Endothelial cell of umbilical vein (primary cell): ENCODE measurements around the gene ANKMY1. TPM values are rescaled to one million over a fixed set of nuclear protein-coding genes. Genes with fewer than 3 reads are reported as not detected.

Experiments
- BruUV-seq: library from RNA; stranded (reverse); fragments of 400-500 nt; replicated peaks from 2 replicates; lab custom pipeline; 2021; lab: Mats Ljungman, UMichigan
- CTCF ChIA-PET: fragments of 300-600, 350-600 bp; sonication (Branson Sonifier 250); formaldehyde crosslinking; loops from one replicate; lab custom pipeline; 2021; ENCODE audit warnings: antibody characterized with exemption, inconsistent platforms; lab: Charles Lee
- POLR2A ChIA-PET: fragments of 300-600, 350-600 bp; sonication (Branson Sonifier 250); formaldehyde crosslinking; loops from one replicate; lab custom pipeline; 2021; ENCODE audit warnings: antibody characterized with exemption, inconsistent platforms; lab: Charles Lee
- DNase-seq: peaks from one replicate; pipeline ENCODE4 v3.0.0-alpha.2; 2011; ENCODE audit warnings: low read depth, low spot score
- FAIRE-seq: peaks from 2 replicates; lab custom pipeline; 2011; peaks lifted over from hg19 to GRCh38; lab: Jason Lieb, UNC
- H2AFZ ChIP-seq: 2 replicates; pipeline ENCODE4 v1.6.0; 2012; ENCODE audit warnings: low read depth, low read length, control low read depth, inconsistent platforms
- H3K27ac ChIP-seq: 2 replicates; pipeline ENCODE4 v1.5.1; 2011; ENCODE audit warnings: low read depth, mild to moderate bottlenecking, control low read depth, low read length, moderate library complexity; ENCODE audit not compliant: insufficient read depth
- H3K27me3 ChIP-seq, 2 experiments: 2 replicates each; pipeline versions ENCODE4 v1.6.0 to v1.6.1; 2011; ENCODE audit warnings: low read length in 2 of 2, mixed read lengths in 1 of 2; ENCODE audit not compliant: control insufficient read depth in 2 of 2, insufficient read depth in 2 of 2
- H3K36me3 ChIP-seq, 2 experiments: 2 replicates in 1 of 2; 3 replicates in 1 of 2; pipeline ENCODE4 v1.5.1; 2011; ENCODE audit warnings: low read length in 2 of 2, mild to moderate bottlenecking in 1 of 2, moderate library complexity in 1 of 2; ENCODE audit not compliant: control insufficient read depth in 2 of 2, insufficient read depth in 2 of 2; ENCODE audit errors: extremely low read depth in 1 of 2
- H3K4me1 ChIP-seq: 3 replicates; pipeline ENCODE4 v1.5.1; 2011; ENCODE audit warnings: mild to moderate bottlenecking, low read length; ENCODE audit not compliant: control insufficient read depth, insufficient read depth; ENCODE audit errors: extremely low read depth
- H3K4me2 ChIP-seq: 2 replicates; pipeline ENCODE4 v1.6.1; 2011; ENCODE audit warnings: low read length, control low read depth, mixed read lengths; ENCODE audit not compliant: insufficient read depth
- H3K4me3 ChIP-seq, 3 experiments: fragments of 200-600 bp in 1 of 3; sonication (generic), shearing (Covaris generic) in 1 of 3; replicated peaks in 1 of 3; 2 replicates each; pipeline ENCODE4 v1.5.1; 2011 to 2016; ENCODE audit warnings: control low read depth in 3 of 3, low read length in 3 of 3, mild to moderate bottlenecking in 2 of 3, inconsistent platforms in 1 of 3, low read depth in 1 of 3, moderate library complexity in 1 of 3; ENCODE audit not compliant: insufficient read depth in 1 of 3
- H3K79me2 ChIP-seq: 2 replicates; pipeline ENCODE4 v1.6.0; 2012; ENCODE audit warnings: low read length, inconsistent platforms; ENCODE audit not compliant: control insufficient read depth, insufficient read depth
- H3K9ac ChIP-seq: replicated peaks from 2 replicates; pipeline ENCODE3; 2011; ENCODE audit warnings: low read length, control low read depth; ENCODE audit not compliant: insufficient read depth; ENCODE audit errors: extremely low read depth
- H3K9me1 ChIP-seq: replicated peaks from 3 replicates; pipeline ENCODE4 v1.6.0; 2011; ENCODE audit warnings: mild to moderate bottlenecking, low read length; ENCODE audit not compliant: control insufficient read depth, insufficient read depth; ENCODE audit errors: extremely low read depth
- H3K9me3 ChIP-seq: replicated peaks from 2 replicates; pipeline ENCODE4 v1.5.1; 2012; ENCODE audit warnings: low read length, inconsistent platforms; ENCODE audit not compliant: control insufficient read depth, insufficient read depth
- H4K20me1 ChIP-seq: replicated peaks from 2 replicates; pipeline ENCODE3; 2011; ENCODE audit warnings: mild to moderate bottlenecking, low read length; ENCODE audit not compliant: control insufficient read depth, insufficient read depth; ENCODE audit errors: extremely low read depth
- EZH2 ChIP-seq: IDR thresholded peaks from 2 replicates; pipeline ENCODE4 v1.6.1; 2012; ENCODE audit warnings: borderline replicate concordance, low read depth, mild to moderate bottlenecking, moderate library complexity, low read length, inconsistent platforms; ENCODE audit not compliant: severe bottlenecking
- FOS ChIP-seq: IDR thresholded peaks from 2 replicates; pipeline ENCODE4 v1.6.1; 2011; ENCODE audit warnings: mild to moderate bottlenecking, low read length, moderate library complexity, borderline replicate concordance; ENCODE audit not compliant: insufficient read depth
- GATA2 ChIP-seq: IDR thresholded peaks from 2 replicates; pipeline ENCODE4 v1.7.0; 2011; ENCODE audit warnings: low read depth, mild to moderate bottlenecking, moderate library complexity, mixed read lengths, low read length; ENCODE audit not compliant: insufficient read length, insufficient read depth
- JUN ChIP-seq: IDR thresholded peaks from 2 replicates; pipeline ENCODE4 v1.6.1; 2011; ENCODE audit warnings: borderline replicate concordance, low read depth; ENCODE audit not compliant: insufficient read length, insufficient read depth
- MAX ChIP-seq: IDR thresholded peaks from 2 replicates; pipeline ENCODE4 v1.6.1; 2011; ENCODE audit not compliant: insufficient read depth, insufficient read length
- MYC ChIP-seq: IDR thresholded peaks from one replicate; pipeline ENCODE4 v1.6.1; 2011; ENCODE audit warnings: mild to moderate bottlenecking, low read depth, low read length
- POLR2A ChIP-seq: IDR thresholded peaks from 2 replicates; pipeline ENCODE4 v1.6.1; 2012; ENCODE audit warnings: low read depth, mild to moderate bottlenecking, control low read depth, low read length
- POLR2AphosphoS5 ChIP-seq: IDR thresholded peaks from 2 replicates; pipeline ENCODE4 v1.6.1; 2012; ENCODE audit warnings: low read depth, mild to moderate bottlenecking, control low read depth, low read length, moderate library complexity; ENCODE audit not compliant: insufficient read depth
- dilution Hi-C: fragments of 300-500 bp; cut with MboI; formaldehyde crosslinking; loops from one replicate; pipeline ENCODE4 v1.15.0; 2019; ENCODE audit warnings: low sequenced_read_pairs; ENCODE audit not compliant: extremely low pct_ligation_motif_present
- intact Hi-C: fragments of 100-400 bp; cut with micrococcal nuclease; formaldehyde crosslinking; loops from one replicate; pipeline ENCODE4 v1.10.0; 2022
- polyA plus RNA-seq, 4 experiments: library from polyadenylated mRNA; depleted of rRNA in 3 of 4; stranded (reverse) in 3 of 4; unstranded in 1 of 4; fragments of >200 nt; gene quantifications; 2 replicates each; pipeline versions ENCODE4 v1.2.1 to v1.2.3, GENCODE V29; 2011 to 2012; ENCODE audit warnings: missing spikeins in 1 of 4
- total RNA-seq: library from RNA; stranded (reverse); gene quantifications from 2 replicates; pipeline ENCODE4 v1.2.3, GENCODE V29; 2021
- TF ChIP-seq, protein P1 (sequence below), 2 donors: IDR thresholded peaks; 1 replicate in 1 of 2; 2 replicates in 1 of 2; pipeline ENCODE4 v1.5.1; 2011; ENCODE audit warnings: low read length in 2 of 2, mild to moderate bottlenecking in 2 of 2, moderate library complexity in 2 of 2, control low read depth in 1 of 2, inconsistent platforms in 1 of 2, low read depth in 1 of 2; ENCODE audit not compliant: insufficient read depth in 1 of 2; ENCODE audit errors: extremely low read depth in 1 of 2

ANKMY1 gene
- total and polyA plus RNA-seq, 2 donors (not counting 3 experiments of a cell fraction or from before 2014, with no cell fraction given), result 9.0 to 16.0 TPM

GRCh38 chr2:240604291-240604938 lies 46.6 kb upstream of the ANKMY1 start:
- dilution Hi-C loops, result no loop called here
- Histone ChIP-seq H3K4me3 (no peak overlapping the region), H3K9me3 (no peaks in the 10 kb centered on the region), H3K27me3 (no peaks in the 10 kb centered on the region), H2AFZ (no peak overlapping the region), H3K27ac (no peak overlapping the region), H3K9ac (no peak overlapping the region), H3K36me3 (peaks cover 0 to 1% of the 10 kb centered on the region in 2 experiments), H3K4me2 (no peak overlapping the region), H3K9me1 (no peaks in the 10 kb centered on the region), H3K4me1 (peaks cover 2% of the 10 kb centered on the region), H3K79me2 (no peaks in the 10 kb centered on the region), H4K20me1 (no peaks in the 10 kb centered on the region)
- TF ChIP-seq GATA2 (no peak), FOS (no peak), MAX (no peak), POLR2A (no peak), MYC (no peak), EZH2 (no peak), POLR2AphosphoS5 (peak; percentile 59), JUN (no peak)
- TF ChIP-seq, protein P1, sequence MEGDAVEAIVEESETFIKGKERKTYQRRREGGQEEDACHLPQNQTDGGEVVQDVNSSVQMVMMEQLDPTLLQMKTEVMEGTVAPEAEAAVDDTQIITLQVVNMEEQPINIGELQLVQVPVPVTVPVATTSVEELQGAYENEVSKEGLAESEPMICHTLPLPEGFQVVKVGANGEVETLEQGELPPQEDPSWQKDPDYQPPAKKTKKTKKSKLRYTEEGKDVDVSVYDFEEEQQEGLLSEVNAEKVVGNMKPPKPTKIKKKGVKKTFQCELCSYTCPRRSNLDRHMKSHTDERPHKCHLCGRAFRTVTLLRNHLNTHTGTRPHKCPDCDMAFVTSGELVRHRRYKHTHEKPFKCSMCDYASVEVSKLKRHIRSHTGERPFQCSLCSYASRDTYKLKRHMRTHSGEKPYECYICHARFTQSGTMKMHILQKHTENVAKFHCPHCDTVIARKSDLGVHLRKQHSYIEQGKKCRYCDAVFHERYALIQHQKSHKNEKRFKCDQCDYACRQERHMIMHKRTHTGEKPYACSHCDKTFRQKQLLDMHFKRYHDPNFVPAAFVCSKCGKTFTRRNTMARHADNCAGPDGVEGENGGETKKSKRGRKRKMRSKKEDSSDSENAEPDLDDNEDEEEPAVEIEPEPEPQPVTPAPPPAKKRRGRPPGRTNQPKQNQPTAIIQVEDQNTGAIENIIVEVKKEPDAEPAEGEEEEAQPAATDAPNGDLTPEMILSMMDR (IDR thresholded peaks at IDR 0.05; ENCODE audit: extremely low read depth in 1 of 2, insufficient read depth in 1 of 2, low read depth in 1 of 2, low read length in 2 of 2), result peak; percentile 74 to 85
- peak; percentile 81 for FAIRE-seq
- CTCF ChIA-PET, result interaction anchor here (1.0 to 1.6 kb wide), 4 partner anchors 13 to 236 kb away, joined by 3 to 10 read pairs (median 4); partner anchors contain the start of gene CAPN10
- intact Hi-C loops, result loop anchor here (1.0 to 5.0 kb wide), 2 partner anchors 38 to 308 kb away; no protein-coding TSS in a partner anchor
- DNase-seq, result peak; percentile 70
- no TSS peak for BruUV-seq
- POLR2A ChIA-PET, result no interaction called here
